ENCODE results near the gene HSPA12A.

HSPA12A gene

DNA sequence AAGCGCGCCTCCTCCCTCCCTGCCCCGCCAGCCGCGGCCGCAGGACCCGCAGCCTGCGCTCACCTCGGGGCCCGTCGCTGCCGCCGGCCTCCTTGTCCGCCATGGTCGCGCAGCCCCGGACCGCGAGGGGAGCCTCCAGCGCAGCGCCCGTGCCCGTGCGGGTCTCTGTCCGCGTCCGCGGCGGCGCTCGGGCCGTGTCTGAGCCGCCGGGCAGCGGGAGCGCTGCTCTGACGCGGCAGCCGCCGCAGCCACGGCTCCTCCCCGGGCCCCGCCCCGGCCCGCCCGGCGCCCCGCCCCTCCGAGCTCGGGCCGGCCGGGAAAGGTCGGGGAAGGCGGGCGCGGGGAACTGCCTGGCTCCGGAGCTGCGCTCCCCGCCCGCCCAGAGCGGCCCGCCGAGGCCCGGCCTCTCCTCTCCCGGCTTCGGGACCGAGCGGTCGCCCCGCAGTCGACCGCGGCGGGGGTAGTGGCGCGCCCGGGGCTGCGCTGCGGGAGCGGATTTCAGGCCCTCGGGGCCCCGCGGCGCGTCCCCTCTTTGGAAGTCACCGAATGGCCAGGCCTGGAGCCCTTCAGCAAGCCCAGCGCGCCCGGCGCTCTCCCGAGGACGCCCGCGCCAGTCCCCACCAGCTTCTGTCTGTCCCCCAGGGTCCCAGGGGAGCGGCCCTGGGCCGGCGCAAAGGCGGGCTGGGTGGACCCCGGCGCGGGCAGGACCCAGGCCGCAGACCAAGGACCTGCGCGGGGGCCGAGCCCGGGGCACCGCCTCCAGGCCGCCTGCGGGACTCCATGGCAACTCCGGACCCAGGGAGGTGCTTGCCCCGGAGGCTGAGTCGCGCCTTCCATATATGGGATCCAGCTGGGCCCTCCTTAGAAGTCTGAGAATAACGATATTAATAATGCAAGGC lies at the start of gene HSPA12A:
HSPA12A (minus strand) TSS at position 200 of the 899 bp plus-strand sequence; CDS start at position 103, 97 bp downstream.
- DNase-seq = peak; percentile 79 to 95 (median 89)

DNA sequence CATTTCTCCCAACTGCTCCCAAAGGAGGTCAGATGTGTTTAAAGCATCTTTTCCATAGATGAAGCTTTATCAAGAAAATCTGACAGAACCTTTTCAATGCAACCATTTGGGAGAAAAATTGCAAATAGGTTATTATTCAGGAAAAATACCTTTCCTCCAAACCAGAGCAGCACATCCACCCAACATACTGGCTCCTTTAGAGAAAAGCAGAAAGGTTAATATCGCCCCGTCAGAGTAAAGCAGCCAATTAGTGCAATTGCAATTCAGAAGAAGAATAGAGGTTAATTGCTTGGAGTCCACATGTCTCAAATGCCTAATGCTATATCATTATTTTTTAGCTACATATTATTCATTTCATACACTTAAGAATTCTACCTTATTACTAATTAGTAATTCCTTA lies 48.9 kb upstream of the HSPA12A start:
- no peak for DNase-seq

DNA sequence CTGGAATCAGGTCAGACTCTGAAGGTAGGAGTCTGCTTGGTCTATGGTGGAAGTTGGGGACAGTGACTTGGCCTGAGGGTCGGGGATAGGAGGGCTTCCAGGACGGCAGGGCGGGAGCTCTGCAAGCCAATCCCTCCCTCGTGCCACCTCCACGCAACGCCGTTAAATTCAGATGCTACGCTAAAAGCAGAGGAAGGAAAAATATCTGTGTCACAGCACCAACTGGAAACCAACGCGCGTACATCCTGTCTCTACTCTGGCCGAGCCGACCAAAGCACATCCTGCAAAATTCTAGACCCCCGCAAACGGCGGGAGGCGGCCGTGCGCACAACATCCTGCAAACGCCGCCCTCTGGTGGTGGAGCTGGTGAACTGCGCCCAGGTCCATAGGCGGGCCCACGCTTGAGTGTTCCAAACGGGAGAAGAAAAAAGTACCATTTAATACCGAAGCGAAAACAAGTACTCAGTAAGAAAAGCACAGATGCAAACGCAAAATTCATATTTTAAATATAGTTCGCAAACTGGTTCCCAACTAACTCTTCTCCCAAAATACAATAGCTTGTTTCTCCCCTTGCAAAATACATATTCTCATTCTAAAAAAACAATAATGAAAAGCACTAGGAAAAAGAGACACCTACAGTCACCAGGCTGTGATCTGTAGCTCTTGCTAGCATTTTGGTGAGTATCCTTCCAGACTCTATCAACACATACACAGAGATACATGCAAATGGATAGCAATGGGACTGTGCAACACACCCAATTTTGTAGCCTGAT lies 45.7 kb upstream of the HSPA12A start:
- DNase-seq = peak; percentile 62 to 81 (median 73)

DNA sequence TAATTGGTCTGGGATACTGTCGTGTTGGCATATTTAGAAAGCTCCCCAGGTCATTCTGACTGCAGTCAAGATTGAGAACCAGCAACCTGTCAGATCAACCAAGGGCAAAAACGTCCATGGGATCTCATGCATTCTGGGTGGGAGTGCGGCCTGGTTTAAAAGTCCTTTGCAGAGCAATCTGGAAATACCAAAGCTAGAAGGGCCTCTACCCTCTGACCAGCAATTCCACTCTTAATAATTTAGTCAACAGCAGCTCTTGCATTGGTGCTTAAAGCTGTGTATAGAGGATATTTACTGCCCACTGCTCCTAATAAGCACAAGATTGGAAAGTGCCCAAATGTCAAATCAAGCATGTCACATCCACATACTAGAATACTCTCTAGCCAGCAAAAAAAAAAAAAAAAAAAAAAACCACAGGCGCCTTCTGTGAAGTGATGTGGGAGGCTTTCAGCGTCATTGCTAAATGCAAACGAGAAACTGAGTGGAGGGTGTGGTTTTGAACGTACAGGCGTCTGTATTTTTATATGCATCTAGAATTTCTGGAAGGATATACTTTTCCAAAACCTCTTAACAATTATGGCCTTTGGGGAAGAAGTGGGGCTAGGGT lies 44.8 kb upstream of the HSPA12A start:
- no peak for DNase-seq

- DNase-seq = no peak
Measured at GRCh38 chr10:116785867-116786266, 43.5 kb upstream of the HSPA12A start.

- no peak for DNase-seq
Measured at GRCh38 chr10:116785282-116785681, 42.9 kb upstream of the HSPA12A start.

- no peak for DNase-seq
Measured at GRCh38 chr10:116784651-116785050, 42.3 kb upstream of the HSPA12A start.

DNA sequence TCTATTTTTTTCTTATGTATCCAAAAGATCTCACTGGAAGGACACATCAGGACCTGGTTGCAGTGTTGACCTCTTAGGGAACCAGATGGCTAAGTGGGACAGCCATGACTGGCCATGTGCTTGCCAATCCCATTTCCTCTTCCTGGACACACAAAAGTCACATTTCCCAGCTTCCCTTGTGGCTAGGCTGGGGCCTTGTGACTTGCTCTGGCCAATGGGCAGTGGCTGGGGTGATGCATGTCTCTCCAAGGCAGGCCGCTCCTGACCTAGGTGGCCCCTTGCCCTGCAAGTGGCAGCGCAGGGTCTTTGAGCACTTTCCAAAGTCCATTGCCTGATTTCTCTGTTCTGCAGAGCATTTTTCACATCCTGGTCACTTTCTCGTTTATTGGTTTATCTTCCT lies 41.7 kb upstream of the HSPA12A start:
- no peak for DNase-seq

DNA sequence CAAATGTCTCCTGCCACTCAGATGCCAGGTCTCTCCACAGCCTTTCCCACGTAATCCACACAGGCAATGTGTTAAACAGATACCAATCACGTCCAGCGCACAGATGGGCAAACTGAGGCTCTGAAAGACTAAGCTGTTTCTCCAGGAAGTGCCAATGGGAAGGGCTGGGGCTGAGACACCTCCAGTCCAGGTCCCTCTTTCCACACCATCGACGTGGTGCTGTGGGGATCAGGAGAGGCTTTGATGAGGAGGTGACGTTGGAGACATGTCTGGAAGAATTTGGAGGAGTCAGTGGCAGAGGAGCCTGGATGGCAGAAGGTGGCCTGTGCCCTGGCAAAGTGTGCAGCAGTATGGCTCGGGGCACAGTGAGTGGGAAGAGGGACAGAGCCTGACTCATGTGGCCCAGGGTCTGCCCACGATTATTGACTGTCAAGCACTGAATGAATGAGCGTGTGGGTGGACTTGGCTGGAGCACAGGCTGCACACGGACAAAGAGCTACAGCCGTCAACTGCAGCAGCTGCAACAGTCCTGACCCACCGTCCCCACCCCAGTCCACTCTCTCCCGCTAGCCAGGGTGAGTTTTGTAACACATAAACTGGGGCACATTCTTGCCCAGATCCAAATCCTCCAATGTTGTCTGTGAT lies 40.8 kb upstream of the HSPA12A start:
- peak; percentile 27 to 41 (median 33) for DNase-seq

- DNase-seq = no peak
Measured at GRCh38 chr10:116781370-116781884, 39.1 kb upstream of the HSPA12A start.

- DNase-seq = no peak
Measured at GRCh38 chr10:116780691-116781205, 38.4 kb upstream of the HSPA12A start.

- DNase-seq = no peak
Measured at GRCh38 chr10:116779076-116779687, 36.8 kb upstream of the HSPA12A start.

- no peak for DNase-seq
Measured at GRCh38 chr10:116777006-116777405, 34.6 kb upstream of the HSPA12A start.

- no peak for DNase-seq
Measured at GRCh38 chr10:116775488-116776400, 33.4 kb upstream of the HSPA12A start.

DNA sequence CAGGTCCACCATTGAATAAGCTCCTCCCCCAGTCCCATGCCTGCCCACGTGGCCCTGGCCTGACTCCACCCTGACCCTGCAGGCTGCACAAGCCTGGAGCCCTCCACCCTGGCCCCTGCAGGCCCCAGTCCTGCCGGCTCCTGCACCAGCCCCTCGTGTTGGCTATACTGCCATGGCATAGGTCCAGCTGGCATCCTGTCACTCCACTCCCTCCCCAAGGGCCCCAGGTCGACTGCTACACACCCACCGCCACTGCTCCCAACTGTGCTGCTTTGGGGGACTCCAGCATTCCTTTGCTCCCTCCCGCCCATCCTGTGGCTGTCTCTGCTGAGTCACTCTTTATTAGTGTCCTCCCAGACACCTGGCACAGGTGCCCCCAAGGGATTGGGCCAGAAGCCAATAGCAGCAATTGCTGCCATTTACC lies 32.4 kb upstream of the HSPA12A start:
- DNase-seq = no peak

DNA sequence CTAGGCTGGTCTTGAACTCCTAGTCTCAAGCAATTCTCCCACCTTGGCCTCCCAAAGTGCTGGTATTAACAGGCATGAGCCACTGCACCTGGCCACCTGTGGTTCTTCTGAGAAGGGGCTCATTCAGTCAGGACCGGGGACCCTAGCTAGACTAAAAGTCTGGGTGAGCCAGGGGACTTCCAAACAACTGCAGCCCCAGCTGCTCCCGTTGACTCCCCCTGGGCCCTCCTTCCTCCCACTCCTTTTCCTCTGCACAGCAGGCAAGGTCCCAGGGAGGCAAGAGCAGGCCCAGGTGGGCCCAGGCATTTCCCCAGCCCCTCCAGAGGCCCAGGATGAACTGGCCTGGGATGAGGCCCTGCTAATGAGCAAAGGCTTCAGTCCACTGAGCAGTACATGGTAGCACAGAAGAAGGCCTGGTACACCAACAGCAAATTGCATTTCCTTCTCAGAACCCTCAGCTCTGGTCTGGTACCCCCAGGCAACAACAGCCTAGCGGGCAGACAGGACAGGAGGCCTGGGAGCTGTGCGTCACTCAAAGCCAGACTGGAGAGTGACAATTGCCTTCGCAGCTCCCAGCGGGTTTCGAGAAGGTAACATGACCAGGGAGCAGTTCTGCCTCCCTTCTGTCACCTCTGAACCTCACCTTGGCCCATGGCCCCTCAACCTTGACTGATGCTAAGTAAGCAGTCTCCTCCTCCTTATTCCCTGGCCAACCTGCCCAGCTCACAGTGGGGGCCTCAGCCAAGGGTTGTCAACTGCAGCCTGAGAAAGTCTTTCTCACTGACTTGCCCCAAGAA lies 30.7 kb upstream of the HSPA12A start:
- no peak for DNase-seq

DNA sequence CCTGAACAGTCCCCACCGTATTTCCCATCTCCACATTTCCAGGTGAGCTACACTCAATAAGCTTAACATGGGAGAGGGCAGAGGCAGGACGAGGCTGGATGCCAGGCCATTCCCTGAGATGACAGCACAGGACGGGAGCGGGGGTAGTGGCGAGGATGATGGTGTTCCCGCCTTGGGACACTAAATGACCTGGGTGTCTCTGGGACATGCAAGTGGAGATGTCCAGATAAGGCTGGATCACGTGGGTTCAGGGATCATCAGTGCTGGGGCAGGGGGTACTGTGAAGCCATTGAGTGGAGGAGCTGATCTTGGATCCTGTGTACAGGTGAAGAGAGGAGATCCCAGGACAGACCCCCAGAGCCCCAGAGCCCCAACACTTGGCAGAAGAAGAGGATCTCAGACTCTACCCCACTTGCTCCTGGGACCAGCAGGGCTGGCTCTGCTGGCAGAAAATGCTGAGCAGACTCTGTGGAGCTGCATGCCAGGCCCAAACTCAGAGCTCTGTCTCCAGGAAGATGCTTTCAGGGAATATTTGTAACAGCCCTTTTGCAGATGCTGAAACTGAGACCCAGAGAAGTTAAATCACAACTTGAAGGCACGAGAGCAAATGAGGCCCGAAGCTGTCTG lies 29.7 kb upstream of the HSPA12A start:
- DNase-seq = no peak

DNA sequence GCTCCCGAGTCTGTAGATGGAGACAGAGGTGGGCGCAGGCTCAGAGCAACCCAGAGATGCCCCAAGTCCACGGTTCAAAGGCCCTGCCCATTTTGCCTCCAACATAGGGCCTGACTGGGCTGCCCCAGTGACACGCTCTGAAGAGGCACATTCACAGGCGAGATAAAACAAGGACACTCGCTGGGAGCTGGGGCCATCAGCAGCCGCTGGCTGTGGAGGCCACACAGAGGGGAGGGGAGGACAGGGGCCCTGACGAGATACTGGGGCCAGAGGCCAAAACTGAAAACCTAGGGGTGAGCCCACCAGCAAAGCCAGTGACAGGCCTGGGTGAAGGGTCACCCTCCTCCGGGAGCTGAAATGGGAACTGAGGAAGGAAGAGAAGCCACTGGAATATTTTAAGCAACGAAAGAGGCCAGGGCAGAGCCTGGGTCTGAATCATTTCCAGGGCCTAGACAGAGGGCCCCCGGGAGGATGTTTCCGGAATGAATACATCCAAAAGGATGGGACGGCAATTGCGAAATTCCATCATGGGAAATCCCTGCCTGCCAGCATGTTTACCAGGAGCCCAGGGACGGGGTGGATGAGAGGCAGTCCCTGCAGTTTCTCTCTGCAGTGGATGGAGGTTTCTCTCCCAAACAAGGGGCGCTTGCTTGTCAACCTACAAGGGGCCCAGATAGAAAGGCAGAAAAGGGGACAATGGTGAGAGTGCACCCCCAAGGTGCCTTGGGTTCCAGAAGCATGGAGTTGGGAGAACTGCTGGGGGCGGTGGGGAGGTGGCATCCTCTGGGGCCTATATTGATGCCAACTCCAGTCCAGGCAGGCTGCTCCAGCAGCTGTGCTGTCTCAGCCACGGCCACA lies 29.0 kb upstream of the HSPA12A start:
- no peak for DNase-seq

Data from suppressor macrophage treated with lipopolysaccharide for 1 hour (primary cell).